HG03175 (cell line): ENCODE data around the gene KRTAP5-10.
"Not testable (repeated sequence)": the region's sequence is repeated elsewhere in the genome, so short reads cannot be mapped to it uniquely, and the experiment has no call there.

ENCODE experiments used
- ATAC-seq: cut with Tn5 transposase; IDR thresholded peaks from one replicate; pipeline ENCODE4 v1.9.1; 2021; ENCODE audit warnings: mild to moderate bottlenecking, moderate library complexity; ENCODE audit not compliant: unreplicated experiment

KRTAP5-10 gene

GRCh38 chr11:71565263-71565662, at the start of gene KRTAP5-10:
KRTAP5-10 (plus strand) TSS chr11:71565563; CDS start chr11:71565588, 25 bp downstream.
- no peak for ATAC-seq

- ATAC-seq, result no peak
These were observed 46.6 kb upstream of the KRTAP5-10 start for GRCh38 chr11:71518506-71519471.

- no peak for ATAC-seq
These were observed 45.8 kb upstream of the KRTAP5-10 start for GRCh38 chr11:71519546-71519945.

GRCh38 chr11:71525188-71525937, 40.0 kb upstream of the KRTAP5-10 start:
- ATAC-seq, result no peak

- no peak for ATAC-seq
These were observed 39.3 kb upstream of the KRTAP5-10 start for GRCh38 chr11:71525938-71526495.

GRCh38 chr11:71526796-71527575, 38.4 kb upstream of the KRTAP5-10 start, which contains the start of gene KRTAP5-7:
KRTAP5-7 (plus strand) TSS chr11:71527267; CDS start chr11:71527301, 34 bp downstream.
- not testable (repeated sequence) for ATAC-seq

DNA sequence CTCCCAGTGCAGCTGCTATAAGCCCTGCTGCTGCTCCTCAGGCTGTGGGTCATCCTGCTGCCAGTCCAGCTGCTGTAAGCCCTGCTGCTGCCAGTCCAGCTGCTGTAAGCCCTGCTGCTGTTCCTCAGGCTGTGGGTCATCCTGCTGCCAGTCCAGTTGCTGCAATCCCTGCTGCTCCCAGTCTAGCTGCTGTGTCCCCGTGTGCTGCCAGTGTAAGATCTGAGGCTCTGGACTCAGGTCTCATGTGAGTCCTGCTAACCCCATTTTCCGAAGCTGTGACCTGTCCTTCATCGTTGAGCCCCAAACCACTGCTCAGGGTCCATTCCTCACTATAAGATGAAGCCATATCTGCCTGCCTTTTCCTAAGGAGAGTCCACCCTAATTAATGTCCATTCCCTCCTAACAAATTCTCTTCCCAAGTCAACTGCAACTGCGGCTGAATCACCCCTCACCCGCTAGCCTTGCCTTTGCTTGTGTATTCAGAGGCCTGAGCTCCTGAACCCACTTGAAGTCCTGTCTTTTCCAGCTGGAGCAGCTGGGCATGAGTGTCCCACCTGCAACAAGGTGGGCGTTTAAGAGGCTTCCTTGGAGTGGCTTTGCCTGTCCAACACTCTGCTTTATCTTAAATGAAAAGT, 37.7 kb upstream of the KRTAP5-10 start:
- no peak for ATAC-seq

DNA sequence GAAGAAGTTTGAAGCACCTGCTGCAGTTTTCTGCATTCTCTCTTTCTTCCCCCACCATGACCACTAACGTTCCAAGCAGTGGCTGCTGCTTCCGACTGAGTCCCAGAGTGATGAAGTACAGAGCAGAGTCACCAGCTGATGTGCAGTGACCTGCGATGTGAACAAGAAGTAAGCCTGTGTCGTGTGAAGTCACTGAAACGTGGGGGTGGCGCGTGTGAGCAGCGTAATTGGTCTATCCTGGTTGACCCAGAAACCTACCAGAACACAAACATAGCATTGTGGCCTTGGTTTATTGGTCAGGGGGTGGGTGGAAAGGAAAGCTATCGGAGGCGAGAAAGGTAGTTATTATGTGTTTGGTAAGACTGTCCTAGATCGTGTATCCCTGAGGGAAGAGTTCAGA, 34.8 kb upstream of the KRTAP5-10 start:
- no peak for ATAC-seq

DNA sequence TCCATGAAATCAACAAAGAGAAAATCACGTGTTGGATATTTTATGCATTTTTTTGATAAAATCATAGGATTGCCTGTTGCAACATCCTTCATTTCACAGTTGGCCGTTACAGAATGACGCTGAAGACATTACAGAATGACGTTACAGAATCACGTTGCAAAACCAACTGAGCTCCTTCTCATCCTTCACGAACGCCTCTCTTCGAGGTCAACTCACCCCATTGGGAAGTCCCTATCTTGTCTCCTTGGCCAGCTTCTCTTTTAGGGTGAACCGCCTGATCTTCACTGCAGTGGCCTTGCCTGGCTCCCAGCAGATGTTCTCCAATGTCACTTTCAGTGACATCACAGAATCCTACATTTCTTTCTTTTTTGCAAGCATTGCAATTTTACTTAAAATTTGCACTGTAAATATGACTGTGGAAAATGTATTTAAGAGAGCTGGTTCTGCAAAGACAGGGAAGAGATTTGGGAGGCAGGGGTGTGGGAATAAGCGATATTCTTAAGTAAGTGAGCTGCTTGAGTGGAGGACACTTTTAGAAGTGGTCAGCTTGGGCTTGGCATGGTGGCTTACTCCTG, 33.2 kb upstream of the KRTAP5-10 start:
- no peak for ATAC-seq

GRCh38 chr11:71534711-71535608, 30.4 kb upstream of the KRTAP5-10 start:
- ATAC-seq, result not testable (repeated sequence)

GRCh38 chr11:71535825-71536224, 29.5 kb upstream of the KRTAP5-10 start:
- no peak for ATAC-seq

GRCh38 chr11:71537537-71537936, 27.8 kb upstream of the KRTAP5-10 start:
- ATAC-seq, result no peak

- not testable (repeated sequence) for ATAC-seq
These were observed 27.2 kb upstream of the KRTAP5-10 start, which contains the start of gene KRTAP5-8 for GRCh38 chr11:71537977-71538665. KRTAP5-8 (plus strand) TSS chr11:71538025; CDS start chr11:71538056, 31 bp downstream.

GRCh38 chr11:71538666-71538990, 26.7 kb upstream of the KRTAP5-10 start:
- ATAC-seq, result no peak

DNA sequence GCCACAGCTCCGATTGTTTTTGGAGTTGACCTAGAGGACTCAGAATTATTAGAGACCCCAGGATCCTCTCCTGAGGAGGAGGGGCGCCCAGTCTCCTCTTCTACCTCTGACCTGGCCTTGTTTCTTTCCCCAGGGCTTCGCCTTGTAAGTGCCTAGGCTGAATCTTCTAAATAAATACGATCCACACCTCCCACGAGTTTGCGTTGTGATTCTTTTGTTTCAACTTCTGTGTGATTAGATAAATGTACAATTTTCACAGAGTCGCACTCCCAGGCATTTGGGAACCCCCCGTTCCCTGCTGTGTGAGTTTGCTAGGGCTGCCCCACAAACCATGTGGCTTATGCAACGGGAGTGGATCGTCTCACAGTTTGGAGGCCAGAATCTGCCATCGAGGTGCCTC, 26.3 kb upstream of the KRTAP5-10 start:
- ATAC-seq, result no peak

DNA sequence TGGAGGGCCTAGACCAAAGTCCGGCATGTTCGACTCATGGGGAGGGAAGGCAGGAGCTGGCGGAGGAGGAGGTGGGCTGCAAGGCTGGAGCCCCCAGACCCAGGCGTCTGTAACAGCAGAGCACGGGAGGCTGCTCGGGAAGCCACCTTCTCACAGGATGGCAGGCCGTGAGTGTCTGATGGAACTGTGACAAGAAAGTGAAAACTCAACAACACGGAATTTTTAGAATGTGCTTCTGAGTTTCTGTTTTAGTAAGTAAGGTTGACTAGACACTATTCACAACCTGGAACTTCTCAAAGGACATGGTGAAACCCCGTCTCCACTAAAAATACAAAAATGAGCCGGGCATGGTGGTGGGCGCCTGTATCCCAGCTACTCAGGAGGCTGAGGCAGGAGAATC, 25.4 kb upstream of the KRTAP5-10 start:
- ATAC-seq, result not testable (repeated sequence)

- not testable (repeated sequence) for ATAC-seq
These were observed 24.6 kb upstream of the KRTAP5-10 start for GRCh38 chr11:71540521-71541304.
